ENCODE results near the gene CASK.

Gene CASK

GRCh38 chrX:41750716-41751115 is 172.6 kb downstream of the CASK start:
- H3K4me3 ChIP-seq (ENCODE audit: low read length), result no peak overlapping the region
- no peak for TF ChIP-seq CTCF (IDR thresholded peaks at IDR 0.05; ENCODE audit: insufficient read depth, low read depth, low read length, missing control alignments)
- DNase-seq (ENCODE audit: low read depth), result no peak

GRCh38 chrX:41739871-41740270 is 183.5 kb downstream of the CASK start:
- no peak for TF ChIP-seq CTCF (IDR thresholded peaks at IDR 0.05; ENCODE audit: insufficient read depth, low read depth, low read length, missing control alignments)
- H3K4me3 ChIP-seq (ENCODE audit: low read length), result no peak overlapping the region
- no peak for DNase-seq (ENCODE audit: low read depth)

- no peak for TF ChIP-seq CTCF (IDR thresholded peaks at IDR 0.05; ENCODE audit: insufficient read depth, low read depth, low read length, missing control alignments)
- H3K4me3 ChIP-seq (ENCODE audit: low read length), result no peak overlapping the region
- DNase-seq (ENCODE audit: low read depth), result no peak
Measured at GRCh38 chrX:41737065-41737464, 186.3 kb downstream of the CASK start.

GRCh38 chrX:41734530-41734929 is 188.8 kb downstream of the CASK start:
- H3K4me3 ChIP-seq (ENCODE audit: low read length), result no peak overlapping the region
- peak; percentile 40 for TF ChIP-seq CTCF (IDR thresholded peaks at IDR 0.05; ENCODE audit: insufficient read depth, low read depth, low read length, missing control alignments)
- DNase-seq (ENCODE audit: low read depth), result peak; percentile 3

GRCh38 chrX:41733939-41734338 is 189.4 kb downstream of the CASK start:
- no peak for TF ChIP-seq CTCF (IDR thresholded peaks at IDR 0.05; ENCODE audit: insufficient read depth, low read depth, low read length, missing control alignments)
- DNase-seq (ENCODE audit: low read depth), result peak; percentile 1
- no peak overlapping the region for H3K4me3 ChIP-seq (ENCODE audit: low read length)

GRCh38 chrX:41732260-41732659 is 191.1 kb downstream of the CASK start:
- no peak for DNase-seq (ENCODE audit: low read depth)
- H3K4me3 ChIP-seq (ENCODE audit: low read length), result no peak overlapping the region
- TF ChIP-seq CTCF (IDR thresholded peaks at IDR 0.05; ENCODE audit: insufficient read depth, low read depth, low read length, missing control alignments), result no peak

- no peak for DNase-seq (ENCODE audit: low read depth)
- TF ChIP-seq CTCF (IDR thresholded peaks at IDR 0.05; ENCODE audit: insufficient read depth, low read depth, low read length, missing control alignments), result no peak
- no peak overlapping the region for H3K4me3 ChIP-seq (ENCODE audit: low read length)
Measured at GRCh38 chrX:41730081-41730480, 193.3 kb downstream of the CASK start.
